PFSK-1 (cell line): ENCODE results near the gene CLEC17A.

ENCODE experiments used
- FOXP2 ChIP-seq: optimal IDR thresholded peaks from 2 replicates; pipeline ENCODE3; 2011; ENCODE audit warnings: borderline replicate concordance, control low read depth, inconsistent platforms; ENCODE audit not compliant: insufficient read depth; ENCODE audit errors: extremely low read length, extremely low read depth
- POLR2AphosphoS5 ChIP-seq: IDR thresholded peaks from 2 replicates; pipeline ENCODE4 v1.6.1; 2012; ENCODE audit warnings: low read depth, mild to moderate bottlenecking, control low read depth, low read length, moderate library complexity
- SIN3A ChIP-seq: IDR thresholded peaks from 2 replicates; pipeline ENCODE4 v1.6.1; 2012; ENCODE audit warnings: mild to moderate bottlenecking, low read length, moderate library complexity, borderline replicate concordance; ENCODE audit not compliant: insufficient read depth
- TAF1 ChIP-seq: IDR thresholded peaks from 2 replicates; pipeline ENCODE4 v1.6.1; 2012; ENCODE audit warnings: low read length, control low read depth, borderline replicate concordance; ENCODE audit not compliant: insufficient read depth
- TF ChIP-seq, protein P1 (sequence below), 2 experiments: IDR thresholded peaks; 2 replicates each; pipeline versions ENCODE4 v1.6.1 to v1.8.0; 2011 to 2012; ENCODE audit warnings: low read depth in 2 of 2, low read length in 2 of 2, control low read depth in 1 of 2, inconsistent platforms in 1 of 2, mild to moderate bottlenecking in 1 of 2, moderate library complexity in 1 of 2; ENCODE audit not compliant: insufficient read depth in 1 of 2

DNA sequence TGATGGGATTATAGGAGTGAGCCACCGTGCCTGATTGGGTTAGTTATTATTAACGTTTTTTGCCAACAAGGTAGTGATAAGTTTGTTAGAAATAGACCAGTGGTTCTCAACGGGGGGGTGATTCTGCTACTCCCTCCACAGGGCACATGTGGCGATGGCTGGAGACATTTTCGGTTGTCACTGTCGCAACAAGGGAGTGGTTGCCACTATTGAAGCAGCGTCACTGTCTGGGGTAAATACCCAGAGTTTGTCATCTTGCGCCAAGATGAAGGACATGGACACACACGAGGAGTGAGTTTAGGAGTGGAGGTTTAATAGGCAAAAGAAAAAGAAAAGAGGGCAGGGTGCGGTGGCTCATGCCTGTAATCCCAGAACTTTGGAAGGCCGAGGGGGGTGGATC lies 72.8 kb downstream of the CLEC17A start:
- TF ChIP-seq, protein P1, sequence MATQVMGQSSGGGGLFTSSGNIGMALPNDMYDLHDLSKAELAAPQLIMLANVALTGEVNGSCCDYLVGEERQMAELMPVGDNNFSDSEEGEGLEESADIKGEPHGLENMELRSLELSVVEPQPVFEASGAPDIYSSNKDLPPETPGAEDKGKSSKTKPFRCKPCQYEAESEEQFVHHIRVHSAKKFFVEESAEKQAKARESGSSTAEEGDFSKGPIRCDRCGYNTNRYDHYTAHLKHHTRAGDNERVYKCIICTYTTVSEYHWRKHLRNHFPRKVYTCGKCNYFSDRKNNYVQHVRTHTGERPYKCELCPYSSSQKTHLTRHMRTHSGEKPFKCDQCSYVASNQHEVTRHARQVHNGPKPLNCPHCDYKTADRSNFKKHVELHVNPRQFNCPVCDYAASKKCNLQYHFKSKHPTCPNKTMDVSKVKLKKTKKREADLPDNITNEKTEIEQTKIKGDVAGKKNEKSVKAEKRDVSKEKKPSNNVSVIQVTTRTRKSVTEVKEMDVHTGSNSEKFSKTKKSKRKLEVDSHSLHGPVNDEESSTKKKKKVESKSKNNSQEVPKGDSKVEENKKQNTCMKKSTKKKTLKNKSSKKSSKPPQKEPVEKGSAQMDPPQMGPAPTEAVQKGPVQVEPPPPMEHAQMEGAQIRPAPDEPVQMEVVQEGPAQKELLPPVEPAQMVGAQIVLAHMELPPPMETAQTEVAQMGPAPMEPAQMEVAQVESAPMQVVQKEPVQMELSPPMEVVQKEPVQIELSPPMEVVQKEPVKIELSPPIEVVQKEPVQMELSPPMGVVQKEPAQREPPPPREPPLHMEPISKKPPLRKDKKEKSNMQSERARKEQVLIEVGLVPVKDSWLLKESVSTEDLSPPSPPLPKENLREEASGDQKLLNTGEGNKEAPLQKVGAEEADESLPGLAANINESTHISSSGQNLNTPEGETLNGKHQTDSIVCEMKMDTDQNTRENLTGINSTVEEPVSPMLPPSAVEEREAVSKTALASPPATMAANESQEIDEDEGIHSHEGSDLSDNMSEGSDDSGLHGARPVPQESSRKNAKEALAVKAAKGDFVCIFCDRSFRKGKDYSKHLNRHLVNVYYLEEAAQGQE (IDR thresholded peaks at IDR 0.05; ENCODE audit: insufficient read depth in 1 of 2, low read depth in 2 of 2, low read length in 2 of 2) = no peak
- TF ChIP-seq TAF1 (no peak), POLR2AphosphoS5 (no peak), SIN3A (no peak), FOXP2 (no peak)
